ENCODE results near the gene OTULIN.

DNA sequence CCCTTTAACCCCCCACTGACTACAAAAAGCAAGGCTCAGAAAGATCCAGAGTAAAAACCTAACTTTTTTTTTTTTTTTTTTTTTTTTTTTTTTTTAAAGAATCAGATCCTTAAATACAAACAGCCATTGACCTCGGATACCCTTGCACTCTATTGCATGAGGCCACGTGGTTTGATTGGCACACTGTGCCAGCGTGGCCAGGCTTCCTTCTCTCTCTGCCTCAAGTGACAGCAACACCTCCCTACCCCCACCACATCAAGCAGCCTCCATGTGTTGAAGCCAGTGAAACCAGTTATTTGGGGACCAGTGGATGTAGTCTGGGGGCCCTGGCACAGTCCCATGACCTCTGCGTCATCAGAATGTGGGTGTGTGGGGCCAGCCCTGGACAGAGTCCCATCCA, 71.4 kb downstream of the OTULIN start:
- TF ChIP-seq, protein P1, sequence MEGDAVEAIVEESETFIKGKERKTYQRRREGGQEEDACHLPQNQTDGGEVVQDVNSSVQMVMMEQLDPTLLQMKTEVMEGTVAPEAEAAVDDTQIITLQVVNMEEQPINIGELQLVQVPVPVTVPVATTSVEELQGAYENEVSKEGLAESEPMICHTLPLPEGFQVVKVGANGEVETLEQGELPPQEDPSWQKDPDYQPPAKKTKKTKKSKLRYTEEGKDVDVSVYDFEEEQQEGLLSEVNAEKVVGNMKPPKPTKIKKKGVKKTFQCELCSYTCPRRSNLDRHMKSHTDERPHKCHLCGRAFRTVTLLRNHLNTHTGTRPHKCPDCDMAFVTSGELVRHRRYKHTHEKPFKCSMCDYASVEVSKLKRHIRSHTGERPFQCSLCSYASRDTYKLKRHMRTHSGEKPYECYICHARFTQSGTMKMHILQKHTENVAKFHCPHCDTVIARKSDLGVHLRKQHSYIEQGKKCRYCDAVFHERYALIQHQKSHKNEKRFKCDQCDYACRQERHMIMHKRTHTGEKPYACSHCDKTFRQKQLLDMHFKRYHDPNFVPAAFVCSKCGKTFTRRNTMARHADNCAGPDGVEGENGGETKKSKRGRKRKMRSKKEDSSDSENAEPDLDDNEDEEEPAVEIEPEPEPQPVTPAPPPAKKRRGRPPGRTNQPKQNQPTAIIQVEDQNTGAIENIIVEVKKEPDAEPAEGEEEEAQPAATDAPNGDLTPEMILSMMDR (conservative IDR thresholded peaks at IDR 0.05; ENCODE audit: low read length): no peak
- no peak for TF ChIP-seq EZH2phosphoT487 (IDR thresholded peaks at IDR 0.05; ENCODE audit: borderline replicate concordance, low read depth, low read length)
